ENCODE data around the gene PTPRH. TPM values are rescaled to one million over a fixed set of nuclear protein-coding genes. Genes with fewer than 3 reads are reported as not detected.

PTPRH gene
- total and polyA plus RNA-seq, 9 of the 15 experiments (the other 6 are each of a cell fraction or from before 2014, with no cell fraction given), result 0.87 to 34.3 (median 22.7) TPM

GRCh38 chr19:55246462-55247451 lies 37.5 kb upstream of the PTPRH start:
- peaks cover 92% of the 10 kb centered on the region for H3K36me3 ChIP-seq (ENCODE audit: control insufficient read depth, insufficient read depth, low read length)
- peaks cover 47% of the 10 kb centered on the region for H4K20me1 ChIP-seq (replicated peaks; ENCODE audit: control insufficient read depth, insufficient read depth, low read length)
- WGBS (ENCODE audit: insufficient coverage, low coverage, missing lambda C conversion rate), result 79% methylated on average over 35 of the region's 40 CpGs
- DNase-seq (ENCODE audit: extremely low read depth in 1 of 4, low spot score in 3 of 4) (peak in 2 of 4 experiments; percentile 51 to 53), FAIRE-seq (peak; percentile 26), ATAC-seq (no peak)
- H3K79me2 ChIP-seq (ENCODE audit: control insufficient read depth, insufficient read depth, low read length), result peaks cover 47% of the 10 kb centered on the region
- H3K4me1 ChIP-seq (replicated peaks in 1 of 2; ENCODE audit: control insufficient read depth in 2 of 2, insufficient read depth in 2 of 2, low read length in 2 of 2), result peaks cover 5 to 35% of the 10 kb centered on the region in 2 experiments; a peak in 4 of 5 replicates
- CTCF ChIA-PET (ENCODE audit: low intra/inter-chr PET ratio), result no interaction called here
- TF ChIP-seq CBFA2T2 (conservative IDR thresholded peaks at IDR 0.05), result 0 out of 2 replicates have a peak, but pooled peaks have one; percentile 13
- TF ChIP-seq C11orf30 (IDR thresholded peaks at IDR 0.05; ENCODE audit: low read depth), result no peak
- TF ChIP-seq POLR2G (IDR thresholded peaks at IDR 0.05; ENCODE audit: low read depth, low read length), result peak; percentile 53
- TF ChIP-seq TCF3 (CRISPR knock-in tag; IDR thresholded peaks at IDR 0.05), result peak; percentile 64
- TF ChIP-seq ADNP (tag; IDR thresholded peaks at IDR 0.05), result no peak
- TF ChIP-seq CBFA2T3 (IDR thresholded peaks at IDR 0.05), result peak; percentile 42
- TF ChIP-seq CLOCK (CRISPR knock-in tag; IDR thresholded peaks at IDR 0.05; ENCODE audit: borderline replicate concordance), result no peak
- no peak for TF ChIP-seq HNRNPUL1 (IDR thresholded peaks at IDR 0.05; ENCODE audit: low read length)
- TF ChIP-seq YY1 (IDR thresholded peaks at IDR 0.05; ENCODE audit: borderline replicate concordance in 1 of 3, control insufficient read depth in 1 of 3, extremely low read depth in 1 of 3, insufficient read depth in 3 of 3, insufficient read length in 1 of 3, insufficient replicate concordance in 2 of 3, low read depth in 1 of 3, low read length in 2 of 3), result peak in 2 of 3 experiments; percentile 13 to 34
- no peak for TF ChIP-seq ZNF133 (CRISPR knock-in tag; IDR thresholded peaks at IDR 0.05)
- TF ChIP-seq ZBTB33 (CRISPR knock-in tag; IDR thresholded peaks at IDR 0.05), result peak; percentile 98
- no peak for TF ChIP-seq RUNX1 (IDR thresholded peaks at IDR 0.05; ENCODE audit: low read depth)
- TF ChIP-seq RBFOX2 (IDR thresholded peaks at IDR 0.05; ENCODE audit: low read depth, low read length), result peak; percentile 33; the same call in 1 of the 2 replicates
- TF ChIP-seq POLR2AphosphoS5 (IDR thresholded peaks at IDR 0.05; ENCODE audit: control insufficient read depth, insufficient read depth, low read depth, low read length), result 0 out of 2 replicates have a peak, but pooled peaks have one; percentile 13
- no peak for TF ChIP-seq RNF2 (IDR thresholded peaks at IDR 0.05)
- no peak for TF ChIP-seq HEY1 (CRISPR knock-in tag; IDR thresholded peaks at IDR 0.05; ENCODE audit: borderline replicate concordance)
- no peak overlapping the region for H3K4me3 ChIP-seq
- POLR2A ChIA-PET, result interaction anchor here (0.5 to 2.9 kb wide), 7 partner anchors 10 to 160 kb away, joined by 3 to 26 read pairs (median 3); partner anchors contain the start of gene PPP6R1
- no peak overlapping the region for H2AFZ ChIP-seq (ENCODE audit: low read depth, low read length)
- peaks cover 3% of the 10 kb centered on the region for H3K9me1 ChIP-seq (ENCODE audit: control insufficient read depth, insufficient read depth, low read length)
- in situ Hi-C loops (cut with MboI) (no loop called here), intact Hi-C loops (cut with micrococcal nuclease) (no loop called here)
- no peak overlapping the region for H3K4me2 ChIP-seq (ENCODE audit: insufficient read depth, low read length)
- no peak overlapping the region for H3K27ac ChIP-seq (ENCODE audit: extremely low read depth, low read depth, low read length)
- no peaks in the 10 kb centered on the region for H3K9me3 ChIP-seq (replicated peaks; ENCODE audit: control insufficient read depth, insufficient read depth, low read depth, low read length)
- H3K27me3 ChIP-seq (ENCODE audit: control insufficient read depth in 2 of 2, insufficient read depth in 2 of 2, low read length in 2 of 2), result no peaks in the 10 kb centered on the region; a peak in 1 of 5 replicates
- peak overlapping the region in 1 of 2 experiments; percentile 68; a peak in 2 of 4 replicates for H3K9ac ChIP-seq (ENCODE audit: insufficient read depth in 1 of 2, low read depth in 2 of 2, low read length in 2 of 2)
- no TSS peak for BruUV-seq (replicated peaks)

Measured in K562 (cell line).